PC-3 (cell line): Measurements from ENCODE around the gene MGLL. TPM values are rescaled to one million over a fixed set of nuclear protein-coding genes. Genes with fewer than 3 reads are reported as not detected.
A peak's percentile ranks its signal among the peaks of the same experiment; 100 is the strongest.

ENCODE experiments used
- ATAC-seq: fragments of 200-7000 bp; cut with Tn5 transposase; 2 replicates; pipeline ENCODE4 v1.9.1; 2020; ENCODE audit warnings: mild to moderate bottlenecking, moderate library complexity
- BruUV-seq: library from RNA; stranded (reverse); fragments of 400-500 nt; replicated peaks from 2 replicates; lab custom pipeline; 2021; lab: Mats Ljungman, UMichigan
- CTCF ChIA-PET: fragments of 300-600 bp; sonication (Branson Sonifier 250); formaldehyde crosslinking; loops from one replicate; lab custom pipeline; 2022; ENCODE audit warnings: antibody characterized with exemption; lab: Charles Lee
- POLR2A ChIA-PET: fragments of 300-600 bp; sonication (Branson Sonifier 250); formaldehyde crosslinking; loops from one replicate; lab custom pipeline; 2022; ENCODE audit warnings: antibody characterized with exemption; ENCODE audit not compliant: unreplicated experiment; lab: Charles Lee
- DNase-seq: peaks from one replicate; pipeline ENCODE4 v3.0.0-alpha.2; 2015
- H2AFZ ChIP-seq: fragments of 300-600 bp; sonication (generic); 2 replicates; pipeline ENCODE4 v1.6.0; 2016; ENCODE audit warnings: antibody characterized with exemption, low read length
- H3F3A ChIP-seq: fragments of 300-600 bp; sonication (generic); one replicate; pipeline ENCODE4 v1.6.0; 2017; ENCODE audit warnings: antibody characterized with exemption, low read length, control low read depth, mild to moderate bottlenecking; ENCODE audit not compliant: unreplicated experiment
- H3K27ac ChIP-seq: fragments of 300-600 bp; sonication (generic); 2 replicates; pipeline ENCODE4 v1.5.1; 2016; ENCODE audit warnings: mild to moderate bottlenecking, low read length
- H3K27me3 ChIP-seq: fragments of 300-600 bp; sonication (generic); 2 replicates; pipeline ENCODE4 v1.6.1; 2016; ENCODE audit warnings: low read length, mixed read lengths
- H3K36me3 ChIP-seq: fragments of 300-600 bp; sonication (generic); 2 replicates; pipeline ENCODE4 v1.6.1; 2016; ENCODE audit warnings: low read depth, mixed run types, low read length, mixed read lengths
- H3K4me1 ChIP-seq: fragments of 300-600 bp; sonication (generic); 2 replicates; pipeline ENCODE4 v1.5.1; 2016; ENCODE audit warnings: low read length; ENCODE audit not compliant: insufficient read depth
- H3K4me2 ChIP-seq: fragments of 300-600 bp; sonication (generic); 2 replicates; pipeline ENCODE4 v1.6.0; 2016; ENCODE audit warnings: low read length
- H3K4me3 ChIP-seq: fragments of 300-600 bp; sonication (generic); 2 replicates; pipeline ENCODE4 v1.5.1; 2016; ENCODE audit warnings: mild to moderate bottlenecking, low read length, mixed read lengths
- H3K79me2 ChIP-seq: fragments of 300-600 bp; sonication (generic); 2 replicates; pipeline ENCODE4 v1.6.1; 2017; ENCODE audit warnings: low read length, mixed read lengths
- H3K9ac ChIP-seq: fragments of 300-600 bp; sonication (generic); 2 replicates; pipeline ENCODE4 v1.6.0; 2016; ENCODE audit warnings: mild to moderate bottlenecking, low read length
- H3K9me2 ChIP-seq: fragments of 300-600 bp; sonication (generic); replicated peaks from 2 replicates; pipeline ENCODE4 v1.6.1; 2016; ENCODE audit warnings: mixed run types, low read length, mixed read lengths
- H3K9me3 ChIP-seq: fragments of 300-600 bp; sonication (generic); 2 replicates; pipeline ENCODE4 v1.6.1; 2016; ENCODE audit warnings: low read length, mixed read lengths
- H4K20me1 ChIP-seq: fragments of 300-600 bp; sonication (generic); 2 replicates; pipeline ENCODE4 v1.6.1; 2016; ENCODE audit warnings: low read length, mixed read lengths
- EZH2 ChIP-seq: fragments of 300-600 bp; sonication (generic); IDR thresholded peaks from one replicate; pipeline ENCODE4 v1.6.1; 2017; ENCODE audit warnings: antibody characterized with exemption, mild to moderate bottlenecking, low read length; ENCODE audit not compliant: unreplicated experiment
- EZH2phosphoT487 ChIP-seq: fragments of 300-600 bp; sonication (generic); IDR thresholded peaks from 2 replicates; pipeline ENCODE4 v1.6.1; 2018; ENCODE audit warnings: mild to moderate bottlenecking, antibody characterized with exemption, low read length, borderline replicate concordance
- intact Hi-C: fragments of 100-400 bp; cut with micrococcal nuclease; formaldehyde crosslinking; loops from 2 replicates; pipeline ENCODE4 v1.9.0; 2023
- total RNA-seq: library from RNA; depleted of rRNA; stranded (reverse); fragments of >200 nt; gene quantifications from 2 replicates; pipeline ENCODE4 v1.2.3, GENCODE V29; 2014
- TF ChIP-seq, protein P1 (sequence below): fragments of 300-600 bp; sonication (generic); conservative IDR thresholded peaks from 2 replicates; pipeline ENCODE4 v1.5.1; 2017; ENCODE audit warnings: antibody characterized with exemption, low read depth, mild to moderate bottlenecking, low read length

The MGLL gene
- total RNA-seq, 1 experiment from 2014 or later, result 38.7 TPM

DNA sequence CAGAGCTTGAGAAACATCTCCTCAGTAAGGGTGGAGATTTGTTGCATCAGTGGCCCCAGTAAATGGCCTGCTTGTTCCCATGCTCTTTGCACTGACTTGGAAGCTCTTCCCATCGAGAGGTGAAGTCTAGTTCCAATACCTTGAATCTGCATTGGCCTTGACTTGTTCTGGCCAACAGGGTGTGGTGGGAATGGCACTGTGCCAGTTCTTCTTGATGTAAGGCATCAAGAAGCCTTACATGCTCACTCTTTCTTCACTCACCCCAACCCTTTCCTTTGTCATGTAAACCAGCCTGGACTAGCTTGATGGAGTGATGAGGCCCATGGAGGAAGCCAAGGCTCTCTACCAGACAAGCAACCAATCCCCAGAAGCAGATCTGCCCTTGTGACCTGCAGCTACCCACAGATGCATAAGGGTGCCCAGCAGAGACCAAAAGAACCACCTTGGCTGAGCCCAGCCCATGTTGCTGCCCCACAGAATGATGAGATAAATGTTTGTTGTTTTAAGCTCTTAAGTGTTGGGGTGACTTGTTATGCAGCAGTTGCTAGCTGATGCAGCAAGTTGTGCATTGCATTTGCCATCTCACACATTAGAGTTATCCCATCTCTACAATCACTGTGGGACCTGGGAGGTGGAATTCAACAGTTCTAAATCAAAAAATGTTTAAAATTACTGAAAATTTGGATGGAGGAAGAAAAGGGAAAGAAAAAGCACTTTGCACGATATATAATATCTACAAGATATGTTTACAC lies 11.1 kb upstream of the MGLL start:
- H3K36me3 ChIP-seq, result no peaks in the 10 kb centered on the region; the same call in 1 of the 2 replicates
- H3K27ac ChIP-seq, result no peak overlapping the region
- no peak overlapping the region for H3K9ac ChIP-seq
- no peak overlapping the region for H3K4me2 ChIP-seq
- intact Hi-C loops, result no loop called here
- H3K27me3 ChIP-seq, result no peaks in the 10 kb centered on the region
- H2AFZ ChIP-seq, result no peak overlapping the region
- BruUV-seq, result no TSS peak
- H3K4me1 ChIP-seq, result no peaks in the 10 kb centered on the region
- H3K9me2 ChIP-seq, result no peaks in the 10 kb centered on the region
- H3K79me2 ChIP-seq, result no peaks in the 10 kb centered on the region
- ChIA-PET CTCF (no interaction called here), POLR2A (no interaction called here)
- H3F3A ChIP-seq, result no peaks in the 10 kb centered on the region
- DNase-seq, result no peak
- H4K20me1 ChIP-seq, result no peaks in the 10 kb centered on the region
- no peak for ATAC-seq
- H3K9me3 ChIP-seq, result peaks cover 5% of the 10 kb centered on the region; the same call in 1 of the 2 replicates
- H3K4me3 ChIP-seq, result no peak overlapping the region
- TF ChIP-seq EZH2phosphoT487 (no peak), EZH2 (no peak)
- TF ChIP-seq, protein P1, sequence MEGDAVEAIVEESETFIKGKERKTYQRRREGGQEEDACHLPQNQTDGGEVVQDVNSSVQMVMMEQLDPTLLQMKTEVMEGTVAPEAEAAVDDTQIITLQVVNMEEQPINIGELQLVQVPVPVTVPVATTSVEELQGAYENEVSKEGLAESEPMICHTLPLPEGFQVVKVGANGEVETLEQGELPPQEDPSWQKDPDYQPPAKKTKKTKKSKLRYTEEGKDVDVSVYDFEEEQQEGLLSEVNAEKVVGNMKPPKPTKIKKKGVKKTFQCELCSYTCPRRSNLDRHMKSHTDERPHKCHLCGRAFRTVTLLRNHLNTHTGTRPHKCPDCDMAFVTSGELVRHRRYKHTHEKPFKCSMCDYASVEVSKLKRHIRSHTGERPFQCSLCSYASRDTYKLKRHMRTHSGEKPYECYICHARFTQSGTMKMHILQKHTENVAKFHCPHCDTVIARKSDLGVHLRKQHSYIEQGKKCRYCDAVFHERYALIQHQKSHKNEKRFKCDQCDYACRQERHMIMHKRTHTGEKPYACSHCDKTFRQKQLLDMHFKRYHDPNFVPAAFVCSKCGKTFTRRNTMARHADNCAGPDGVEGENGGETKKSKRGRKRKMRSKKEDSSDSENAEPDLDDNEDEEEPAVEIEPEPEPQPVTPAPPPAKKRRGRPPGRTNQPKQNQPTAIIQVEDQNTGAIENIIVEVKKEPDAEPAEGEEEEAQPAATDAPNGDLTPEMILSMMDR, result no peak

DNA sequence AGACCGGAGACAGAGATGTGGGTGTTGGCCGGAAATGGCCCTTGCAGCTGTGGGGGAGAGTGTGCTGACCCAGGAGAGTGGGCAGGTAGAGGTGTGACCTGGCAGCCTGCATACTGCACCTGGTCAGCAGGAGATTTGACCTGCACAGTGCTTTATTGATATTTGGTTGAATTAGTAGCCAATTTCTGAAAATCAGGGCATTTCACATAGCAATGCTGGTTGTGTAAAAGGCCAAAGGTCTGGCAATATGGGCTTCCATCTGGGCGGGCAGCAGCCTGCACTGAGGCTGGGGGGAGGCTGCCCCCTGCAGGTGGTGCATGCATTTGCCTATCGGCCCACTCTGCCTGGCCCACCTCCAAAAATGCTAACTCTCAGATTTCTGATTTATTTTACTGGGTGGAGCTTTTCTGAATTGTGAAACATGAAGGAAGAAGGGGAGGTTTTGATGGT lies 9.4 kb upstream of the MGLL start:
- POLR2A ChIA-PET, result no interaction called here
- no TSS peak for BruUV-seq
- CTCF ChIA-PET, result no interaction called here
- intact Hi-C loops, result no loop called here
- TF ChIP-seq, protein P1, result peak; percentile 73
- no peak for TF ChIP-seq EZH2
- TF ChIP-seq EZH2phosphoT487, result no peak
- no peaks in the 10 kb centered on the region for H3F3A ChIP-seq
- DNase-seq (peak; percentile 57), ATAC-seq (no peak)
- no peak overlapping the region for H3K27ac ChIP-seq
- no peaks in the 10 kb centered on the region for H4K20me1 ChIP-seq
- no peaks in the 10 kb centered on the region for H3K27me3 ChIP-seq
- H3K4me1 ChIP-seq, result no peaks in the 10 kb centered on the region
- H3K9me2 ChIP-seq, result no peaks in the 10 kb centered on the region
- H3K4me2 ChIP-seq, result no peak overlapping the region
- H2AFZ ChIP-seq, result no peak overlapping the region
- no peaks in the 10 kb centered on the region for H3K79me2 ChIP-seq
- no peak overlapping the region for H3K4me3 ChIP-seq
- no peaks in the 10 kb centered on the region; the same call in 1 of the 2 replicates for H3K36me3 ChIP-seq
- no peak overlapping the region for H3K9ac ChIP-seq
- H3K9me3 ChIP-seq, result peaks cover 5% of the 10 kb centered on the region; the same call in 1 of the 2 replicates

DNA sequence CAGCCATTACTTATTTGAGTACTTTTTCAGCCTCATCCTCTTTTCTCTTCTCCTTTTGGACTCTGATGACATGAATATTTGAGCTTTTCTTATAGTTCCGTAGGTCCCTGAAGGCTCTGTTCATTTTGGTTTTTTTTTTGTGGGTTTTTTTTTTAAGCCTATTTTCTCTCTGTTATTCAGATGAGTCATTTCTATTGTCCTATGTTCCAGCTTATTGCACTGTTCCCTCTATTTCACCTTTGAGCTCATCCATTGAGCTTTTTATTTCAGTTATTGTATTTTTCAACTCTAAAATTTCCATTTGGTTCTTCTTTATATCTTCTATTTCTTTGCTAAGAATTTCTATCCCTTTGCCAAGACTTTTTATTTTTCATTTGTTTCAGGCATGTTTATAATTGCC lies 7.2 kb upstream of the MGLL start:
- intact Hi-C loops, result no loop called here
- no peak overlapping the region for H3K27ac ChIP-seq
- CTCF ChIA-PET, result interaction anchor here (0.7 kb wide), 1 partner anchor 80 kb away, joined by 5 read pairs; no protein-coding TSS in a partner anchor
- H3K9ac ChIP-seq, result no peak overlapping the region
- no TSS peak for BruUV-seq
- DNase-seq (no peak), ATAC-seq (no peak)
- H4K20me1 ChIP-seq, result no peaks in the 10 kb centered on the region
- no peaks in the 10 kb centered on the region for H3K27me3 ChIP-seq
- H2AFZ ChIP-seq, result no peak overlapping the region
- H3K9me2 ChIP-seq, result no peaks in the 10 kb centered on the region
- H3K4me1 ChIP-seq, result no peaks in the 10 kb centered on the region
- POLR2A ChIA-PET, result interaction anchor here (0.5 kb wide), 1 partner anchor 232 kb away, joined by 6 read pairs; no protein-coding TSS in a partner anchor
- H3F3A ChIP-seq, result no peaks in the 10 kb centered on the region
- H3K4me3 ChIP-seq, result no peak overlapping the region
- TF ChIP-seq EZH2, result no peak
- TF ChIP-seq EZH2phosphoT487, result no peak
- TF ChIP-seq, protein P1, result no peak
- H3K9me3 ChIP-seq, result peaks cover 5% of the 10 kb centered on the region; the same call in 1 of the 2 replicates
- no peaks in the 10 kb centered on the region for H3K79me2 ChIP-seq
- no peaks in the 10 kb centered on the region; the same call in 1 of the 2 replicates for H3K36me3 ChIP-seq
- no peak overlapping the region for H3K4me2 ChIP-seq
